Ascending aorta (tissue), 2 donors: Measurements from ENCODE around the gene WIF1. TPM values are rescaled to one million over a fixed set of nuclear protein-coding genes. Genes with fewer than 3 reads are reported as not detected.

Source experiments
- DNase-seq, 2 donors: peaks; one replicate each; pipeline ENCODE4 v3.0.0-alpha.2; 2019; ENCODE audit warnings: low spot score in 2 of 2
- H3K27ac ChIP-seq, 2 donors: fragments of 200-600 bp; sonication (generic); one replicate each; pipeline ENCODE4 v1.5.1; 2016 to 2017; ENCODE audit warnings: mild to moderate bottlenecking in 1 of 2
- H3K27me3 ChIP-seq: fragments of 200-600 bp; sonication (generic); one replicate; pipeline ENCODE4 v1.5.1; 2017
- H3K36me3 ChIP-seq, 2 donors: fragments of 200-600 bp; sonication (generic); one replicate each; pipeline ENCODE4 v1.5.1; 2016
- H3K4me1 ChIP-seq, 2 donors: fragments of 200-600 bp; sonication (generic); one replicate each; pipeline ENCODE4 v1.5.1; 2016 to 2017; ENCODE audit warnings: mild to moderate bottlenecking in 1 of 2
- H3K4me3 ChIP-seq, 2 donors: fragments of 200-600 bp; sonication (generic); one replicate each; pipeline ENCODE4 v1.5.1; 2016 to 2017; ENCODE audit warnings: mild to moderate bottlenecking in 1 of 2
- H3K9me3 ChIP-seq, 2 donors: fragments of 200-600 bp; sonication (generic); one replicate each; pipeline ENCODE4 v1.5.1; 2016
- intact Hi-C: fragments of 100-400 bp; cut with DNase I; formaldehyde crosslinking; loops from one replicate; pipeline ENCODE4 v1.15.1; 2023
- total RNA-seq: library from RNA; depleted of rRNA; stranded (reverse); fragments of >200 nt; gene quantifications from one replicate; pipeline ENCODE4 v1.1.0, GENCODE V29; 2016
- TF ChIP-seq, protein P1 (sequence below), 3 experiments: fragments of 200-600 bp in 2 of 3; fragments of 450-650 bp in 1 of 3; sonication (generic) in 2 of 3; IDR thresholded peaks; one replicate each; pipeline ENCODE4 v1.5.1; 2016 to 2019; ENCODE audit warnings: antibody characterized with exemption in 3 of 3, mild to moderate bottlenecking in 1 of 3, moderate library complexity in 1 of 3

WIF1 gene
- total RNA-seq, 1 donor from 2014 or later, result not detected

DNA sequence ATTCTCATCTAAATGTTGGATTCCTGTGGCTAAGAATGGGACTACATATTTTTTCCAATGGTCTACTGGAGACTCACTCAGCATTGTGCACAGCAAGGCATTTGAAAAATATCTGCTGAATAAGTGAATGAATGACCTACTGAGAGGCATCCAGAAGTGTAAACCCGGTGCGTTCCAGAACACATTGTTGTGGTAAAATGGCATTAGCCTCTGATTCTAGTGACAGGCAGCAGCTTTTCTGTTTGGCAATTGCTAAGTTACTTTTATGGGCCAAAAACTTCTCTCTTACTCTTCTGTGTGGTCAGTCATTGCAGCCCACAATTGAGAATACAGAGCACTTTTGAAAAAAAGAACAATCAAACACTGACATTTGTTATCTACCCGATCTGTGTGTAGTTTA, 36.5 kb downstream of the WIF1 start:
- intact Hi-C loops, result no loop called here
- H3K4me3 ChIP-seq, result no peak overlapping the region
- no peaks in the 10 kb centered on the region for H3K27me3 ChIP-seq
- DNase-seq, result no peak
- no peak overlapping the region for H3K27ac ChIP-seq
- TF ChIP-seq, protein P1, sequence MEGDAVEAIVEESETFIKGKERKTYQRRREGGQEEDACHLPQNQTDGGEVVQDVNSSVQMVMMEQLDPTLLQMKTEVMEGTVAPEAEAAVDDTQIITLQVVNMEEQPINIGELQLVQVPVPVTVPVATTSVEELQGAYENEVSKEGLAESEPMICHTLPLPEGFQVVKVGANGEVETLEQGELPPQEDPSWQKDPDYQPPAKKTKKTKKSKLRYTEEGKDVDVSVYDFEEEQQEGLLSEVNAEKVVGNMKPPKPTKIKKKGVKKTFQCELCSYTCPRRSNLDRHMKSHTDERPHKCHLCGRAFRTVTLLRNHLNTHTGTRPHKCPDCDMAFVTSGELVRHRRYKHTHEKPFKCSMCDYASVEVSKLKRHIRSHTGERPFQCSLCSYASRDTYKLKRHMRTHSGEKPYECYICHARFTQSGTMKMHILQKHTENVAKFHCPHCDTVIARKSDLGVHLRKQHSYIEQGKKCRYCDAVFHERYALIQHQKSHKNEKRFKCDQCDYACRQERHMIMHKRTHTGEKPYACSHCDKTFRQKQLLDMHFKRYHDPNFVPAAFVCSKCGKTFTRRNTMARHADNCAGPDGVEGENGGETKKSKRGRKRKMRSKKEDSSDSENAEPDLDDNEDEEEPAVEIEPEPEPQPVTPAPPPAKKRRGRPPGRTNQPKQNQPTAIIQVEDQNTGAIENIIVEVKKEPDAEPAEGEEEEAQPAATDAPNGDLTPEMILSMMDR (IDR thresholded peaks at IDR 0.05), result no peak
- H3K4me1 ChIP-seq, result no peaks in the 10 kb centered on the region
- no peaks in the 10 kb centered on the region for H3K9me3 ChIP-seq
- no peaks in the 10 kb centered on the region for H3K36me3 ChIP-seq

DNA sequence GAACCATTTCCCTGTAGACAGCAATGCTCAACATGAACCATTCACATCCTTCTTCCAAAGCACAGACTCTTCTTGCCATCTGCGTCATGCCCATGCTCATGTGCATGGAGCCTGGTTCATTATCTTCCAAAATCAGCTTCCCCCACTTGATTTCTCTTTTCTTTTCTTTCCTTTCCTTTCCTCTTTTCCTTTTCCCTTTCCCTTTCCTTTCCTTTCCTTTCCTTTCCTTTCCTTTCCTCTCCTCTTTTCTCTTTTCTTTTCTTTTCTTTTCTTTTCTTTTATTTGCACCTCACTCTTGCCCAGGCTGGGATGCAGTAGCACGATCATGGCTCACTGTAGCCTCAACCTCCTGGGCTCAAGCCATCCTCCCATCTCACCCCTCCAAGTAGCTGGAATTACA, 37.5 kb downstream of the WIF1 start:
- H3K4me1 ChIP-seq, result no peaks in the 10 kb centered on the region
- no peaks in the 10 kb centered on the region for H3K36me3 ChIP-seq
- no peak overlapping the region for H3K27ac ChIP-seq
- no peak overlapping the region for H3K4me3 ChIP-seq
- TF ChIP-seq, protein P1 (IDR thresholded peaks at IDR 0.05), result no peak
- no peaks in the 10 kb centered on the region for H3K9me3 ChIP-seq
- DNase-seq, result no peak
- intact Hi-C loops, result no loop called here
- H3K27me3 ChIP-seq, result no peaks in the 10 kb centered on the region

DNA sequence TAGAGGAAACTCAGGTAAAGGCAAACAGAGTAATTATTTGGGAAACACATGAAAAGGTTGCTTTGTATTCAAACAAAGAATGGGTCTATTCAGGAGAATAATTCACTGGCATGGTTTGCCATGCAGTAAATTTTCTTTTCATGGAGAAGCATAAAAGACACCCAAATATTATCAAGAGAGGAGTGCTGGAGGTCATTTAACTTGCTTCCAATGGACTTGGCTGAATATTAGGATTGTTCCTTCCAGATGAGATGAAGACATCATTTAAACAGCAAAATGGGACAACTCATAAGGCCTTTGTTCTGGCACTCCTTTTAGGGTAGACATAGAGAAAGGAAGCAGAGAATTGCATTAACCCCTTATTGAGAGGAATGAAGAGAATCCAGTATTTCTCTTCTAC, 38.7 kb downstream of the WIF1 start:
- Histone ChIP-seq H3K4me1 (no peaks in the 10 kb centered on the region), H3K36me3 (no peaks in the 10 kb centered on the region), H3K27ac (no peak overlapping the region), H3K27me3 (no peaks in the 10 kb centered on the region), H3K9me3 (no peaks in the 10 kb centered on the region), H3K4me3 (no peak overlapping the region)
- no peak for DNase-seq
- intact Hi-C loops, result no loop called here
- TF ChIP-seq, protein P1 (IDR thresholded peaks at IDR 0.05), result no peak

DNA sequence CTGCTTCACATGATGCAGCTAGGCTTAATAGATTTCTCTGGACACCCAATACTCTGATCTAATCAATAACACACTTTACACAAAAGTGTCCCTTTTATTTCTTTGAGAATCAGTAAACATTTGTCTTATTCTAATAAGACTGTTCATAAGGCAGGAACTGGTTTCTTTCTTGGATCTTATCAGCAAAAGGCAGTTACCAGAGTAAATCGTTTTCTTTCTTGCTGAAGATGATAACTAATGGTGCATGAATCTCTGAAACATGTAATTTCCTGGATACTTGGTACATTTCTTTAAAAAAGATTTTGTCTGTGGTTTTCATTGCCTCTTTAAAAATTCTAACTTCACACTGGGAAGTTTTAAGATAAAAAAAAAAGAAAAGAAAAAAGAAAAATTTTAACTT, 39.6 kb downstream of the WIF1 start:
- Histone ChIP-seq H3K9me3 (no peaks in the 10 kb centered on the region), H3K27me3 (no peaks in the 10 kb centered on the region), H3K4me3 (no peak overlapping the region), H3K27ac (no peak overlapping the region), H3K36me3 (no peaks in the 10 kb centered on the region), H3K4me1 (no peaks in the 10 kb centered on the region)
- no peak for DNase-seq
- intact Hi-C loops, result no loop called here
- TF ChIP-seq, protein P1 (IDR thresholded peaks at IDR 0.05), result no peak

DNA sequence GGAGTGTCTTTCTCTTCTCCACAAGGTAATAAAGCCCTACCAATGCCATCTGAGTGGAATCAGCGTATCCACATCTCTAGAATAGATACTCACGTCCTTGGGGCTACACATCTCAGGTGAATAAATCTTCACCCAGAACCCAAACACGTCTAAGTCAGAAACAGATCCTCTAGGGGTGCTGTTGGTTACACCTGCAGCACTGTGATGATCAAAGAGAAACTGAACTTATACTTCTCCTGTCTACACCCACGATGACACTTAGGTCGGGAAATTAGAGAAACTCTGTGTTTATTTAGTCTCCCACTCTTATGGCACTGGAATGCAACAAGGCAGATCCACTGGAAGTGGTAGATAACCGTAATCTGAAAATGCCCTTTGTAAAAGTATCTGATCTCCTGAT, 46.2 kb downstream of the WIF1 start:
- Histone ChIP-seq H3K9me3 (no peaks in the 10 kb centered on the region), H3K4me3 (no peak overlapping the region), H3K27ac (no peak overlapping the region), H3K27me3 (no peaks in the 10 kb centered on the region), H3K4me1 (no peaks in the 10 kb centered on the region), H3K36me3 (no peaks in the 10 kb centered on the region)
- DNase-seq, result no peak
- TF ChIP-seq, protein P1 (IDR thresholded peaks at IDR 0.05), result no peak
- intact Hi-C loops, result no loop called here

DNA sequence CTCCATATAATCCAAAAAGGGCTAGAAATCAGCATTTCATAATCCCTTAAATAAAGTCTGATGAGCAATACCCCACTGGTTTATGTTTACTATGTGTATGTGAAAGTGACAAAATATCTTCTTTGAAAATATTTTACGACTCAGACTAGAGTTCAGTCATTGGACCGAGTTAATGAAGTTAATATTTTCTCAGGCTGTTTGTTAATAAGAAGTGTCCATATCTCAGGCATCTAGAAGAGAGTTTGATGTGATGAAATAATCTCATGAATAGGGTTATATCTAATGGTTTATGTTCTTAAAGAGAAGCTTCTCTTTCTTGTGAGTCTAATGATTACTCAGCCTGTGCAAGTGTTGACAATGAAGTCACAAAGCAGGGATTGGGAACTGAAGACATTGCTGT, 51.8 kb downstream of the WIF1 start:
- Histone ChIP-seq H3K27me3 (no peaks in the 10 kb centered on the region), H3K4me1 (no peaks in the 10 kb centered on the region), H3K9me3 (no peaks in the 10 kb centered on the region), H3K4me3 (no peak overlapping the region), H3K27ac (no peak overlapping the region), H3K36me3 (no peaks in the 10 kb centered on the region)
- DNase-seq, result no peak
- TF ChIP-seq, protein P1 (IDR thresholded peaks at IDR 0.05), result no peak
- intact Hi-C loops, result no loop called here
